Measurements from ENCODE around the gene ZNF90. TPM values are rescaled to one million over a fixed set of nuclear protein-coding genes. Genes with fewer than 3 reads are reported as not detected.

ZNF90 gene
- total and polyA plus RNA-seq, 10 of the 15 experiments (the other 5 are each of a cell fraction or from before 2014, with no cell fraction given), result 0.06 to 1.3 (median 0.18) TPM; not detected in 1

GRCh38 chr19:20070691-20071090, 7.1 kb upstream of the ZNF90 start:
- Histone ChIP-seq H2AFZ (ENCODE audit: control insufficient read depth, low read depth, low read length) (no peak overlapping the region), H3K4me1 (ENCODE audit: control insufficient read depth, insufficient read depth, low read length) (no peaks in the 10 kb centered on the region), H3K9ac (ENCODE audit: control insufficient read depth, insufficient read depth, low read length) (no peak overlapping the region), H3K4me2 (ENCODE audit: control insufficient read depth, insufficient read depth) (no peak overlapping the region), H4K20me1 (ENCODE audit: control insufficient read depth, insufficient read depth) (no peaks in the 10 kb centered on the region), H3K4me3 (no peak overlapping the region), H3K79me2 (ENCODE audit: control insufficient read depth, insufficient read depth, low read length) (no peaks in the 10 kb centered on the region), H3K9me3 (replicated peaks; ENCODE audit: control insufficient read depth, insufficient read depth, low read length) (no peaks in the 10 kb centered on the region; the same call in 2 of the 3 replicates), H3K27me3 (replicated peaks in 1 of 2; ENCODE audit: control insufficient read depth in 2 of 2, insufficient read depth in 2 of 2, low read length in 1 of 2) (no peaks in the 10 kb centered on the region), H3K27ac (ENCODE audit: control insufficient read depth, insufficient read depth) (no peak overlapping the region), H3K36me3 (ENCODE audit: control insufficient read depth in 2 of 2, insufficient read depth in 2 of 2, low read length in 1 of 2) (no peaks in the 10 kb centered on the region)
- ATAC-seq (no peak), FAIRE-seq (no peak), DNase-seq (ENCODE audit: low read depth, low spot score) (no peak)
- ChIA-PET RAD21 (ENCODE audit: unreplicated experiment) (no interaction called here), CTCF (no interaction called here), POLR2A (no interaction called here), SMC1A (ENCODE audit: uncharacterized antibody, unreplicated experiment) (no interaction called here)
- BruUV-seq (replicated peaks), result no TSS peak
- in situ Hi-C loops (cut with MboI) (no loop called here), intact Hi-C loops (cut with micrococcal nuclease; ENCODE audit: unreplicated experiment) (no loop called here)
- 15% methylated on average over 2 of the region's 2 CpGs for WGBS (ENCODE audit: insufficient coverage, insufficient replicate concordance, low lambda C conversion rate, missing lambda C conversion rate)
- TF ChIP-seq CUX1 (IDR thresholded peaks at IDR 0.05; ENCODE audit: insufficient replicate concordance, low read depth, low read length), result no peak

GRCh38 chr19:20072936-20073335, 4.9 kb upstream of the ZNF90 start:
- Histone ChIP-seq H3K36me3 (ENCODE audit: control insufficient read depth in 2 of 2, insufficient read depth in 2 of 2, low read length in 1 of 2) (no peaks in the 10 kb centered on the region), H3K9ac (ENCODE audit: control insufficient read depth, insufficient read depth, low read length) (no peak overlapping the region), H4K20me1 (ENCODE audit: control insufficient read depth, insufficient read depth) (no peaks in the 10 kb centered on the region), H3K9me3 (replicated peaks; ENCODE audit: control insufficient read depth, insufficient read depth, low read length) (no peaks in the 10 kb centered on the region; the same call in 2 of the 3 replicates), H2AFZ (ENCODE audit: control insufficient read depth, low read depth, low read length) (no peak overlapping the region), H3K4me3 (no peak overlapping the region), H3K27ac (ENCODE audit: control insufficient read depth, insufficient read depth) (no peak overlapping the region), H3K4me1 (ENCODE audit: control insufficient read depth, insufficient read depth, low read length) (no peaks in the 10 kb centered on the region), H3K79me2 (ENCODE audit: control insufficient read depth, insufficient read depth, low read length) (no peaks in the 10 kb centered on the region), H3K27me3 (replicated peaks in 1 of 2; ENCODE audit: control insufficient read depth in 2 of 2, insufficient read depth in 2 of 2, low read length in 1 of 2) (no peaks in the 10 kb centered on the region), H3K4me2 (ENCODE audit: control insufficient read depth, insufficient read depth) (no peak overlapping the region)
- ChIA-PET SMC1A (ENCODE audit: uncharacterized antibody, unreplicated experiment) (no interaction called here), RAD21 (ENCODE audit: unreplicated experiment) (no interaction called here), POLR2A (no interaction called here), CTCF (no interaction called here)
- ATAC-seq (no peak), FAIRE-seq (no peak), DNase-seq (ENCODE audit: low read depth, low spot score) (no peak)
- intact Hi-C loops (cut with micrococcal nuclease; ENCODE audit: unreplicated experiment) (no loop called here), in situ Hi-C loops (cut with MboI) (no loop called here)
- BruUV-seq (replicated peaks), result no TSS peak
- WGBS (ENCODE audit: insufficient coverage, insufficient replicate concordance, low lambda C conversion rate, missing lambda C conversion rate), result 52% methylated on average over 5 of the region's 5 CpGs
- TF ChIP-seq SMAD1 (IDR thresholded peaks at IDR 0.05; ENCODE audit: low read depth, partially characterized antibody) (no peak), BMI1 (IDR thresholded peaks at IDR 0.05; ENCODE audit: borderline replicate concordance) (no peak), SREBF2 (IDR thresholded peaks at IDR 0.05; ENCODE audit: low read length) (no peak), ZNF592 (IDR thresholded peaks at IDR 0.05) (no peak), NKRF (conservative IDR thresholded peaks at IDR 0.05) (no peak)

Measured in GM12878 (cell line).